GM12864 (cell line): ENCODE results near the gene LIMK1.
"Not testable (repeated sequence)": the region's sequence is repeated elsewhere in the genome, so short reads cannot be mapped to it uniquely, and the experiment has no call there.

Experiments used
- DNase-seq: peaks from one replicate; pipeline ENCODE4 v3.0.0-alpha.2; 2011; ENCODE audit warnings: low read depth
- H3K4me3 ChIP-seq: 2 replicates; pipeline ENCODE4 v1.5.1; 2011; ENCODE audit warnings: mild to moderate bottlenecking, low read depth, low read length, control low read depth
- CTCF ChIP-seq: IDR thresholded peaks from 2 replicates; pipeline ENCODE4 v1.5.1; 2011; ENCODE audit warnings: low read depth, mild to moderate bottlenecking, moderate library complexity, low read length, control low read depth, inconsistent platforms; ENCODE audit errors: missing control alignments

The LIMK1 gene

GRCh38 chr7:74106846-74107245 is 23.2 kb downstream of the LIMK1 start:
- H3K4me3 ChIP-seq: no peak overlapping the region
- no peak for TF ChIP-seq CTCF
- no peak for DNase-seq

- TF ChIP-seq CTCF: no peak
- no peak for DNase-seq
These were observed 31.7 kb downstream of the LIMK1 start for GRCh38 chr7:74115326-74115725.

GRCh38 chr7:74116356-74116755 is 32.8 kb downstream of the LIMK1 start:
- TF ChIP-seq CTCF: no peak
- no peak for DNase-seq
- H3K4me3 ChIP-seq: no peak overlapping the region

More at GRCh38 chr7:74115326-74115725, 31.7 kb downstream of the LIMK1 start:
- no peak overlapping the region for H3K4me3 ChIP-seq

DNA sequence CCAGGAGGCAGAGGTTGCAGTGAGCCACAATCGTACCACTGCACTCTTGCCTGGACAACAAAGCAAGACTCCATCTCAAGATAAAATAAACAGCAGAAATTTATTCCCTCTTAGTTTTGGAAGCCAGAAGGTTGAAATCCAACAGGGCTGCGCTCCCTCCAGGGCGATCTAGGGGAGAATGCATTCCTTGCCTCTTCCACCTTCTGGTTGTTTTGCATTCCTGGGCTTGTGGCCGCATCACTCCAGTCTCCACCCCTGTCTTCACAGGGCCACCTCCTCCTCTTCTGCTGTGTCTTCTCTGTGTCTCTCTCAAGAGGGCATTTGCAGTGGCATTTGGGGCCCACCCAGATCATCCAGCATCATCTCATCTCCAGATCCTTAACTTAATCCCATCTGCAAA is 36.2 kb downstream of the LIMK1 start:
- DNase-seq: no peak
- no peak overlapping the region for H3K4me3 ChIP-seq
- no peak for TF ChIP-seq CTCF

DNA sequence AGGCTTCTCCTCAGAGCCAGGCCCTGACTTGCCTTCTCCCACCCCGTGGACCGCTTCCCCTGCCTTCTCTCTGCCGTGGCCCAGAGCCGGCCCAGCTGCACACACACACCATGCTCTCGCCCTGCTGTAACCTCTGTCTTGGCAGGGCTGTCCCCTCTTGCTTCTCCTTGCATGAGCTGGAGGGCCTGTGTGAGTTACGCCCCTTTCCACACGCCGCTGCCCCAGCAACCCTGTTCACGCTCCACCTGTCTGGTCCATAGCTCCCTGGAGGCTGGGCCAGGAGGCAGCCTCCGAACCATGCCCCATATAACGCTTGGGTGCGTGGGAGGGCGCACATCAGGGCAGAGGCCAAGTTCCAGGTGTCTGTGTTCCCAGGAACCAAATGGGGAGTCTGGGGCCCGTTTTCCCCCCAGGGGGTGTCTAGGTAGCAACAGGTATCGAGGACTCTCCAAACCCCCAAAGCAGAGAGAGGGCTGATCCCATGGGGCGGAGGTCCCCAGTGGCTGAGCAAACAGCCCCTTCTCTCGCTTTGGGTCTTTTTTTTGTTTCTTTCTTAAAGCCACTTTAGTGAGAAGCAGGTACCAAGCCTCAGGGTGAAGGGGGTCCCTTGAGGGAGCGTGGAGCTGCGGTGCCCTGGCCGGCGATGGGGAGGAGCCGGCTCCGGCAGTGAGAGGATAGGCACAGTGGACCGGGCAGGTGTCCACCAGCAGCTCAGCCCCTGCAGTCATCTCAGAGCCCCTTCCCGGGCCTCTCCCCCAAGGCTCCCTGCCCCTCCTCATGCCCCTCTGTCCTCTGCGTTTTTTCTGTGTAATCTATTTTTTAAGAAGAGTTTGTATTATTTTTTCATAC is 38.0 kb downstream of the LIMK1 start:
- DNase-seq: no peak
- no peak overlapping the region for H3K4me3 ChIP-seq
- no peak for TF ChIP-seq CTCF

GRCh38 chr7:74123892-74124291 is 40.3 kb downstream of the LIMK1 start:
- DNase-seq, H3K4me3 ChIP-seq: not testable (repeated sequence)

DNA sequence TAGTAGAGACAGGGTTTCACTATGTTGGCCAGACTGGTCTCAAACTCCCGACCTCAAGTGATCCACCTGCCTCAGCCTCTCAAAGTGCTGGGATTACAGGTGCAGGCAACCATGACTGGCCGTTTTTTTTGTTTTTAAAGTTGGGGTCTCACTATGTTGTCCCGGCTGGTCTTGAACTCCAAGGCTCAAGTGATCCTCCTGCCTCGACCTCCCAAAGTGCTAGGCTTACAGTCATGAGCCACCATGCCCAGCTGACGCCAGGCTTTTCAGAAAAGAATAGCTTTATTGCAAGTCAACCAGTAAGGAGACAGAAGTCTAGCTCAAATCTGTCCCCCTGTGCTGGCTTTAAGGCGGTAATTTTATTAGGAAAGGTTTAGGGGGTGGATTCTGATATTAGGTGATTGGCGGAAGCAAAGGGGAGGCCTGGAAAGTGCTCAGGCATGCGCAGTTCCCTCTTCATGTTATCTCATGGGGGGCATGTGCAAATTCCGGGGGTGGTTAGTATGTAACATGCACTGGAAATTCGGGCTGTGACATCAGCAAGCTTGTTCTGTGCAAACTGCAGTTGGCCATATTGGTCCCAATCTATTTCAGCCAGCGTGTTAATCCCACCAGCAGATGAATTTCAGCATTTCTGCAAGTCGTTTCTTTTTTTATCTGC is 42.7 kb downstream of the LIMK1 start:
- TF ChIP-seq CTCF: no peak
- no peak overlapping the region for H3K4me3 ChIP-seq
- DNase-seq: no peak
